KBM-7 (cell line): Measurements from ENCODE around the gene CRIP1.

Experiments used
- DNase-seq: peaks from one replicate; pipeline ENCODE4 v3.0.0-alpha.2; 2015
- in situ Hi-C: fragments of 300-500 bp; cut with MboI; formaldehyde crosslinking; loops from 2 replicates; pipeline ENCODE4 v1.14.3; 2020; ENCODE audit warnings: low sequenced_read_pairs, low pct_unique_long_range_greater_than_20kb, mixed read lengths

The CRIP1 gene

DNA sequence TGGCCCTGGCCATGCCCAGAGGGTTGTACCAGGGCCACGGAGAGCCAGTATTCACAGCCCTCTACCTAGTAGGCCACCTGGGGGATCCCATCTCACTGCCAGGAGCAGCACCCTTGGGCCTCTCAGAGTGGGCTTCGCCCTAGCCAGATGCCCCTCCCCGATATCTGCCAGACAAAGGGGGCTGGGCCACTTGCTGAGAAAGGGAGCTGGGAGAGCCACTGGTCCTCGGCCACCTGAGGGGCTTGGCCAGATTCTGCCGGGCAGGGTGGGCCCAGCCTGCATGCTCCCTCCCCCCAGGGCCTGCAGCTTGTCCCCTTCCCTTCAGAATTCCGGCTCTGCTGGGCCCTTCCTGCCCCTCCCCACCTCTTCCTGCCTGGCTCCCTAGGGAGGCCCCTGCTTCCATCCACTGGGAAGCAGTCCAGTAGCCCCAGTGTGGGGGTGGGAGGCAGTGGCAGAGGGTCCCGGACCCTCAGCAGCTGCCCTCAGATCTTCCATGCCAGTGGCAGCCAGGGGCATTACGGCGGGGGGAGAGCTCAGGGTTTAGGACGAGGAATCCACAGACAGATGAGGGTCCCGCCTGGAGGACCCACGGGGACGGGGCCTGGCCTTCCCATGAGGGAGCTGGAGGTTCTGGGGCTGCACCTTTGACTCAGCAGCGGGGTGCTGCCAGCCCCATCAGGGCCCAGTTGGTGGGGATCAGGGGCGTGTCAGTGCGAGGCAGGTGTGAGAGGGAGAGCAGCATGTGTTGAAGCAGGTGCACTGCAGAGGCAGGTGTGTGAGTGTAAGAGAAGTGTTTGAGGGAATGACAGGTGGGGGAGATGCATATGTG lies 9.6 kb upstream of the CRIP1 start:
- no peak for DNase-seq
- in situ Hi-C loops, result no loop called here

DNA sequence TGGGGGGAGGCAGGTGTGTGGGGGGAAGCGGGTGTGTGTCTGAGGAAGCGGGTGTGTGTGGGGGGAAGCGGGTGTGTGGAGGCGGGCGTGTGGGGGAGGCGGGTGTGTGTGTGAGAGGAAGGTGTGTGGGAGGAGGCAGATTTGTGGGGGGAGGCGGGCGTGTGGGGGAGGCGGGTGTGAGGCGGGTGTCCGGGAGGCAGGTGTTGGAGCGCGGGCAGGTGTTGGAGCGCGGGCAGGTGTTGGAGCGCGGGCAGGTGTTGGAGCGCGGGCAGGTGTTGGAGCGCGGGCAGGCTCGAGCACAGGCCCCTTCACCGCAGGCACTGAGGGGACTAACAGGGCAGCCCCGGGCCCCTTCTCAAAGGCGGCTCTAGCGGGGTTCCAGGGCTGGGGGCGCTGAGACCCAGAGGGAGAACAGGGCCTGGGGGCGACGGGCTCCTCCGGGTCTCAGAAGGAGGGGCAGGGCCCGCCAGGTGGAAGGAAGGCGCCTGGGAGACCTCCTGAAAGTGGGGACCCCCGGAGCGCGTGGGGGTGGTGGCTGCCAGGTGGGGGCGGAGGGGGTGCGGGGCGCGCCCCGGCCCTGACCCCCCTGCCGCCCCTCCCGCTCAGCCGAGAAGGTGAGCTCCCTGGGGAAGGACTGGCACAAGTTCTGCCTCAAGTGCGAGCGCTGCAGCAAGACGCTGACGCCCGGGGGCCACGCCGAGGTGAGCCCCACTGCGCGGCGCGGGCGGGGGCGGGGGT lies 8.9 kb upstream of the CRIP1 start:
- in situ Hi-C loops, result no loop called here
- no peak for DNase-seq

DNA sequence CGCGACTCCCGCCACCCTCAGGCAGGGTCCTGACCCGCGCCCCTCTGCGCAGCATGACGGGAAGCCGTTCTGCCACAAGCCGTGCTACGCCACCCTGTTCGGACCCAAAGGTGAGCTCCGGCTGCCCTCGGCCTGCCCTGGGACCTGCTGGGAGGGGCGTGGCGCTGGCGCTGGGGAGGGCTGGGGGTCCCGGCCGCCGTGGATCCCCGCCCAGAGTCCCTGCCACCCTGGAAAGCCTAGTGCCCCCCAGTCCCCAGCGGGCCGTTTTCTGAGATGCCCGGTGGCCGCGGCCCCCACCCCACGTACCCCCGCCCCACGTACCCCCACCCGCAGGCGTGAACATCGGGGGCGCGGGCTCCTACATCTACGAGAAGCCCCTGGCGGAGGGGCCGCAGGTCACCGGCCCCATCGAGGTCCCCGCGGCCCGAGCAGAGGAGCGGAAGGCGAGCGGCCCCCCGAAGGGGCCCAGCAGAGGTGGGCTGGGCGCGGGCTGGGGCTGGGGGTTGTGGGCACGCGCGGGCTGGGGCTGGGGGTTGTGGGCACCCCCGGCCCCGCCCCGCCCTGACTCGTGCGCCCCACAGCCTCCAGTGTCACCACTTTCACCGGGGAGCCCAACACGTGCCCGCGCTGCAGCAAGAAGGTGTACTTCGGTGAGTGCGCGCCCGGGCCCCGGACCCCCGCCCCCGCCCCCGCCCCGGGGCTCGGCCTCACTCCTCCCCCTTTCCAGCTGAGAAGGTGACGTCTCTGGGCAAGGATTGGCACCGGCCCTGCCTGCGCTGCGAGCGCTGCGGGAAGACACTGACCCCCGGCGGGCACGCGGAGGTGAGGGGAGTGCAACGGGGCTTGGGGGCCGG lies 8.1 kb upstream of the CRIP1 start:
- in situ Hi-C loops, result no loop called here

DNA sequence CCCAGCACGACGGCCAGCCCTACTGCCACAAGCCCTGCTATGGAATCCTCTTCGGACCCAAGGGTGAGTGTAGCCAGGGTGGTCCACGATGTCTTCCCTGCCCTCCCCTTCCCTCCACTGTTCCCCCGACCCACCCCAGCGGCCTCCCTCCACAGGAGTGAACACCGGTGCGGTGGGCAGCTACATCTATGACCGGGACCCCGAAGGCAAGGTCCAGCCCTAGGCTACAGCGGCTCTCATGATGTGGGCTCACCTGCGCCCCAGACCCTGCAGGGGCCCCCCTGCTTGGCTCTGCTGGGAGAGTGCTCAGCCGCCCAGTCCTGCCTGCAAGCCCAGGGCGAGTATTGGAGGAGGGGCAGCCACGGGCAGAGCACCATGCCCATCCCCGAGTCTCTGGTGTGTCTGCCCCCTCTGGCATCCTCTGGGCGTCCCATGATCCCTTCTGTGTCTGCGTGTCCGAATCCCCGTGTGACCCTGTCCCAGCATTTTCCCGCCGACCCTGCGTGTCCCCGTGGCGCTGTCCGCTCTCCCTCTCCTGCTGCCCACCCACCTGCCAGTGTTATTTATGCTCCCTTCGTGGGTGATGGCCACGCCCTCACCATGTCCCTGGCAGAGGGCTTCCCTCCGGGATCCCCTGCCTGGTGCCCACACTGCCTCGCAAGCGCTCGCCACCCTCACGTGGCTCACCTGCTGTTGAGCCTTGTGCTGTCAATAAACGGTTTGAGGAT lies 7.1 kb upstream of the CRIP1 start:
- in situ Hi-C loops, result no loop called here
- DNase-seq, result no peak

More for the DNA sequence above, 8.1 kb upstream of the CRIP1 start:
- DNase-seq, result no peak

DNA sequence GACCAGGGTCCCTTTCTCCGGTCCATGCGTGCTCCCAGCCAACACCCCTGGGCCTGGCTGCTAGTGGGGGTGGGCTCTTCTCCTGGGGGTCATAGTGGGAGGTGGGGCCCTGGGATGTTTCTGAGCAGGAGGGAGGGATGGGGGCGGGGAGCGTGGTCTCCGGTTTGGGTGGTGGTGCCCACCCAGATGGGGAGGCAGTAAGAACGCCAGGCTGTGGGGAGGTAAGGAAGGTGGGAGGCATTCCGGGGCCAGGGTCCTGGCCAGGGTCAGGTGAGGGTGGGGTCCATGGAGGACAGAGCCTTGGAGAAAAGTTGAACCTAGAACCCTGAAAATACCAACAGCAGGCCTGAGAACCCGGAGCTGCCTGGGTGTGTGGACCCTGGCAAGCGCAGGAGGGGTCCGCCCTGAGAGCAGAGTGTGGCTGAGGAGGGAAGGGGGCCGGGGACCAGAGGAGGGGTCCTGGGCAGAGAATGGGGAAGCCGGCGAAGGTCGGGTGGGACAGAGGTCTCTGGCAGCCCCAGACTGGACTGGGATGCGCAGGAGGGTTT lies 6.4 kb upstream of the CRIP1 start:
- no peak for DNase-seq
- in situ Hi-C loops, result no loop called here

DNA sequence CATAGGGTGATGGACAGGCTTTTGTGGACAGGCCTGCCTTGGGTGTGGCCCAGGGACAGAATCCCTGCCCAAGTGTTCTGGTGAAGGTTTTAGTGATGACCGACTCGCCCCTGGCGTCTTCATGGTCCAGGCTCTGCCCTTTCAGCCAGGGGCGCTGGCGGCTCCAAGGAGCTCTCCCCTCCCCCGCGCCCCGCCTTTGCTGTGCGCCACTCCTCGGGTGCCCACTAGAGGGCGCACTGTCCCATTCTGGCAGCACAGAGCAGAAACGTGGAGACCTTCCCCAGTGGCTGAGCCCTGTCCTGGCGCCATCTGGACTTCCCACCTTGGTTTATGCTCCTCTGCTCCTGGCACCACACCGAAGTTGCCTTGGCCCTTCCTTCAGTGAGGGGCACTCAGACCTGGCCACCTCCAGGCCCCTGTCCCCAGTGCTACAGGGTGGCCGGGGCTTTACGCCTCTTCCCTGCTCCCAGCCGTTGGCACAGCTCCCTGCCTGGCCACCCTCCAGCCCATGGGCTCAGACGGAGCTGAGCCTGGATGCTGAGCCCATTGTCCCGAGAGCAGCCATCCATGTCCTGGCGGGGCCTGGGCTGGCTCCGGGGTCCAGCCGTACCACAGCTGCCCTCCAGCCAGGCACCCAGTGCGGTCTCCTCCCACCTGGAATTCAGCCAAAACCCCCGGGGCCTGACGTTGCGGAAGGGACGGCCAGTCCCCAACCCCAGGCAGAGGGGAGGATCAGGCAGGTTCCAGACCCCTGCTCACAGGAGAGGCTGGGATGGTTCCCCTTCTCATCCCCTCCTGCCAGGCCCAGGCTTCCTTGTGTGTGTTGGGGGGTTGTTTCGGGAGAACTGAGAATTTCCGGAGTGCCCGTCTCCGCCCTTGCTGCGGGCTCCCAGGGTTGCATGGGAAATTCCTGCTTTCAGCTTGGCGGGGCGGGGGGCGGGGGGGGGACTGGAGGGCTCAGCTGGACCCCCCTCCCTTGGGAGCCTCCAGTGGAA lies 5.6 kb upstream of the CRIP1 start:
- in situ Hi-C loops, result no loop called here
- DNase-seq, result peak; percentile 93

DNA sequence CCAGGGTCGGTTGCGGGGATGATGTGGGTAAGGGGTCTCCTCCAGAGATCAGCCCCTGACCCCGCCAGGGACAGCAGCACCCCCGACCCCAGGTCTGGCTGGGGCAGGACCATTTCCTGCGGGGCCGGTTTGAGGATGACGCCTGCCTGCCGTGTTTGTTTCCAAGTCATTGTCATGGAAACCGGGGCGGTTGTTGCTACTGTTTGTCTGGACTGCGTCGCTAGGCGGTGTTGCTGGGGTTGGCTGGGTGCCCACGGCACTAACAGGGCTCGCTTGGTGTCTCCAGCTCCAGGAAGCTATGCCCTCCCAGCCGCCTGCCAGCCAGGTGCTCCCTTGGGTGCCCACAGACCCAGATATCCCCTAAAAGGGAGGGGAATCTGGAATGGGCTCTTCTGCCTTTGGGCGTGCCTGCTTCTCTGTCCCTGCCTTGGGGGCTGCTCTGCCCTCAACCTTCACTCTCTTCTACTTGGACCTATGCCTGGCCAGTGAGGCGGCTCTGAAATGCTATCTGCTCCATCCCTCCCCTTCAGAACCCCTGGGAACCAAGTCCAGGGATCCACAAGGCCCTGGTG lies 4.7 kb upstream of the CRIP1 start:
- DNase-seq, result peak; percentile 95
- in situ Hi-C loops, result no loop called here

DNA sequence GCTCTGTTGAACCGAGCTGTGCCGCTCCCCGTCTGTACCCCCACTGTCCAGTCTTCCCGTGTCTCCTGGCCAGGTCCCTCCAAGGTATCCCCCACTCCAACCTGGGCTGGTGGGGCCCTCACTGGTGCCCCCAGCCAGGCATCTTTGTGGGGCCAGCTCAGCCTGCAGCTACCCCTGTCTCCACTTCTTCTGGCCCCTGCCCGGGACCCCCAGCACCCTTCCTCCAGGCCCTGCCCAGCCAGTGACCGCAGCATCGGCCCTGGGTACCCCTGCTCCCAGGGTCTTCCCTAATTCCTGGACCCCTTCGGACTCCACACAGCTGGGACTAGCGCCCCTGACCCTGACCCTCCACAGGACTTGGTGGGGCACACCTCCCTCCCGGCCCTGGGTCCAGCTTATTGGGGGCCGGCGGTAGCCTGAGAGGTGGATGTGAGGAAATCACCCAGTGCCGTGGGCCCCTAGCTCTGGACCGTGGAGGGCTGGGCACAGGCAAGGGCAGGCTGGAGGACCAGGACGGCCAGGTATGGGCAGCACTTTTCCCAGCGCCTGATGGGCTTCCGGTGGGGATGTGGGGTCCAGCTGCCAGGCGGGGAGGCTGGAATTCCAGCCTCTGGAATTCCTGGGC lies 4.1 kb upstream of the CRIP1 start:
- in situ Hi-C loops, result no loop called here
- DNase-seq, result no peak

DNA sequence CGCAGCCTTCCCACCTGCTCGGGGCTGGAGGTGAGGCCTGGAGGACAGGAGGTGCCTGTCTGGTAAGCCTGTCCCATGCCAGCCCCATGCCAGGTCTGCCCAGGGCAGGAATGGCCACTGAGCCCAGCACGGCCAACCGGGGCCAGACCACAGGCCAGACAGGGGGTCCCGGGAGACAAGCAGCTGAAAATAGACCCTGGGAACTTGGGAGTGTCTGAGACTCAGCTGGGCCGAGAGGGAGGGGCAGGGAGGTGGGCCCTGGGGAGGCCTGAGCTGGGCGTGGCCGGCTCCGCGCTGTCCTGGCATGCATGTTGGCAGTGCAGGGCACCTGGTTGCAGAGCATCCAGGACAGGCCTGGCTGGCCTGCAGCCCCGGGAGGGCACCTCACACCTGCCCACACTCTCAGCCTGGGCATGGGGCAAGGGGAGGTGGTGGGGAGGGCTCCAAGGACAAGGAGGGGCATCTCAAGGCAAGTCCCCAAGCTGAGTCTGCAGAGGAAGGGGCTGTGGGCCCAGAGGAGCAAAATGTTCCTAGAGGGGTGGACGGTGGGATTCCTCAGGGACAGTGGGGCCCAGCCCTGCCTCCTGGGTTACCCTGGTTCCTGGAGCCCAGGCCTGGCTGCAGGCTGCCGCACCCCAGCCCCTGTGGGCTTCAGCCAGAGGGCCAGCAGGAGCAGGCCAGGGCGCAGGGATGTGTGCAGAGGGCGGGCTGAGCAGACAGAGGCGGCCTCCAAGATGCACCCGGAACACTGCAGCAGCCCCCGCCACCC lies 3.2 kb upstream of the CRIP1 start:
- no peak for DNase-seq
- in situ Hi-C loops, result no loop called here

DNA sequence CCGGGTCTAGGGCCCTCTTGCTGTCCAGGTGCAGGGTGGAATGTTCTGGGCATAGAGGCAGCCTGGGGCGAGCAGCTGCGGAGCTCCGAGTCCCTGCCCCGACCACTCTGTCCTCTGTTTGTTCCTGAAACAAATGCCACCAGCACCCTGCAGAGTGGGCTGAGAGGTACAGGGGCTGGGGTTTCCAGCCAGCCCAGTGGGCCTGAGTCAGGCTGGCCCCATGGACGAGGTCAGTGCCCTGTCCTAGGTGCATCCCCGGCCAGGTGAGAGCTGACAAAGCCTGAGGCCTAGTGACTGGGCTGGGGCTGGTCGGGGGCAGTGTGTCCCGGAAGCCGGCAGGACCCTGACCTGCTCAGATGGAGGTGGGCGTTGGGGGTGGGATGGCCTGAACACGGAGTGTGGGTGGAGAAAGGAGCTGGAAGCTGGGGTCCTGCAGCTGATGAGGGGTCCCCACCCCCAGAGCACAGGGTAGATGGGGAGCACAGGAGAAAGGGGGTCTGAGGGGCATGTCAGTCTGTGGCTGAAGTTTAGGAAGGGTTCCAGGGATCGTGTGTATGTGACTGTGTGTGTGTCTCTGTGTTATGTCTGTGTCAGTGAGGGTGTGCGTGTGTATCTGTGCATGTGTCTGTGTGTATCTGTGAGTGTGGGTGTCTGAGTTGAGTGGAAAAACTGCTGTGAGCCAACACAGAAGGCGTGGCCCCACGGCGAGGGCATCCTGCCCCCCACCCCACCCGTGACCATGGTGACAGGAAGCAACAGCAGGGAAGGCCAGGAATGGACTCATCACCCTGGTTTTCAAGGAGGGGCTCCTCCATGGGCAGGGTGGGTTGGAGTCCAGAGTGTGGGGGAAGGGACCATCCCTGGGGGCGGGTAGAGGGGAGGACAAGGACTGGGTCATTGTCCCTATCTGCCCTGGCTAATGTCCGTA lies 2.4 kb upstream of the CRIP1 start:
- in situ Hi-C loops, result no loop called here
- no peak for DNase-seq

DNA sequence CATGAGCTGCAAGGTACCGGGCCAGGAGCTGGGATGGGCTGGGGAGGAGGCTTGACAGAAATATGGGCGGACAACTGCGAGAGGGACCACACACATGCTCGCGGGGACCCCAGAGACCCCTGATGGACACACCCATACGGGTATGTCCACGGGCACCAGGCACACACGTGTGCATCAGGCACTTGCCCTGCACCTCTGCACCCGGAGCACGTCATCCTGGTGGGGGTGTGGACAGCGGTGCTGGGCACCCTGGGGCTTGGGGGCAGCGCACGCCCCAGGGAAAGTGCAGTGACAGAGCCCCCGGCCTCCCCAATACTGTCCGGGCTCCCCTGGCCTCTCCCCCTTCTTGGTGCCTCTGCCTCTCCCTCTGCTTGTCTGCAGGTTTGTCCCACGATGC lies 1.7 kb upstream of the CRIP1 start:
- DNase-seq, result no peak
- in situ Hi-C loops, result no loop called here

DNA sequence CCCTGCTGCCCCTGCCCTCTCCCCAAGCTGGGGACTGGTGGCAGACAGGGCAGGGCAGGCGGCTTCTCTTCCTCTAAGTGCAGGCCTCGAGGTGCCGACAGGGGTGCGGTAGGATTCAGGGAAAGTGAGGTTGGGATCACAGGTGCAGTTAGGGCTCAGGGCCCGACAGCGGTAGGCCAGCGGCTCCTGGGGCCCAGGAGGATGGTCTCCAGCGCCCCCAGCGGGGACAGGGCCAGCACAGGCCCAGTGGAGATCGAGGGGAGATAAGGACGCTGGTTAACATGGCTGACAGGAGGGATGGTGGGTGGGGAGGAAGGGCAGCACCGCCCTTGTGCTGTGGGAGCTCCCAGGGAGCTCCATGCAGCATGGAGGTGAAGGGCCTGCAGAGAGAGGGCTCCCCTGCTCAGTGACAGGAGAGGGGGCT lies 935 bp upstream of the CRIP1 start:
- DNase-seq, result peak; percentile 46
- in situ Hi-C loops, result no loop called here

DNA sequence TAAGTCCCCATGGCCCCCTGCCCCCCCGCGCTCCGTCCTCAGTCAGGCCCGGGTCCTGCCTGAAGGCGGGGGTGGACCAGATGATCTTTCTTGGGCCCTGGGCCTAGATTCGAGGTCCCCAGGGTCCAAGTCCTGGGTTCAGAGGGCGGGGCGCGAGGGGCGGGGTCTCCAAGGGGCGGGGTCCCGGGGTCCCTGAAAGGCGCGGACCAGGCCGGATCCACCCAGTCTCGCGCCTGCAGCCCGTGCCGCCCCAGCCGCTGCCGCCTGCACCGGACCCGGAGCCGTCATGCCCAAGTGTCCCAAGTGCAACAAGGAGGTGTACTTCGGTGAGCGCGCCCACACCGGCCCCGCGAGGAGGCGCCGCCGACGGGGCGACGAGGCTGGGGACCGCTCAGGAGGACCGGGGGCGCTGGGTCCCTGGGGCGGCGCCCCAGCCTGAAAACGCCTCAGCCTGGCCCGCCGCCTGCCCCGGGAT lies 325 bp downstream of the CRIP1 start:
- in situ Hi-C loops, result no loop called here

DNA sequence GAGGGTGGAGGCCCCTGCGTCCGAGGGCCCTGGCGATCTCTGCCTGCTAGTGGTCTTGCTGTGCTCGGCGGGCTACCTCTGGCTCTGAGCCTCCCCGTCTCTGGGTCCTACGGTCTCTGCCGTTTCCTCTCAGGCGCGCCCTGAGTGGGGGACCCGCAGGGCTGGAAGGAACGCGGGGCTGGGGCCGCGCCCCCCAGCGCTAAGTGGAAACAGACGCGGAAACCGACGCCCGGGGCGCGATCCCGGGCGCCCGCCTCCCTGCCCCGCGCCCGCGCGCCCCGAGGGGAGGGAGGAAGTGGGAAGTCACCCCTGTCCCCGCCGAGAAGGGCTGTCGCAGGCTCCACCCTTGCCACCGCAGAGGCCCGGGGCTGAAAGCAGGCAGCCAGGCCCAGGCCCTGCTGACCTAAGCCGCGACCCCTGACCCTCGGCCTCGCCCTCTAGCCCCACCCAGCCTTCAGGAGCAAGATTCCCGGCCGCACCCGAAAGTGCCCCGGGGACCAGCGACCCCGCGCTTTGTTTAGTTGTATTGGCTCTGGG lies 831 bp downstream of the CRIP1 start:
- in situ Hi-C loops, result no loop called here
- no peak for DNase-seq

More for the DNA sequence above, 325 bp downstream of the CRIP1 start:
- DNase-seq, result no peak
